Stimulated activated effector memory CD8-positive, alpha-beta T cell treated with anti-CD3 and anti-CD28 coated beads, Interleukin-12 subunit alpha, Interleukin-12 subunit beta, amount 100 ng/mL, for 72 hours (primary cell): ENCODE data around the gene CDYL.

ENCODE experiments used
- ATAC-seq: fragments of 150-1000 bp; cut with Tn5 transposase; 2 replicates; pipeline ENCODE4 v1.10.0; 2021
- DNase-seq, 2 donors: peaks; one replicate each; pipeline ENCODE4 v3.0.0; 2021 to 2022; ENCODE audit warnings: low spot score in 2 of 2
- H3K27ac Mint-ChIP-seq: one replicate; pipeline ENCODE4 v1.8.0; 2022; ENCODE audit warnings: mild to moderate bottlenecking, mixed read lengths
- H3K36me3 Mint-ChIP-seq: one replicate; pipeline ENCODE4 v1.8.0; 2022; ENCODE audit warnings: mild to moderate bottlenecking, mixed read lengths
- H3K4me1 Mint-ChIP-seq: one replicate; pipeline ENCODE4 v1.8.0; 2022; ENCODE audit warnings: mixed read lengths
- H3K4me3 Mint-ChIP-seq: one replicate; pipeline ENCODE4 v1.8.0; 2022; ENCODE audit warnings: mild to moderate bottlenecking, mixed read lengths
- H3K9me3 Mint-ChIP-seq: one replicate; pipeline ENCODE4 v1.8.0; 2022; ENCODE audit warnings: mixed read lengths

CDYL gene

GRCh38 chr6:4806337-4806725, 30.1 kb downstream of the CDYL start:
- peaks cover 3% of the 10 kb centered on the region for H3K9me3 Mint-ChIP-seq

DNA sequence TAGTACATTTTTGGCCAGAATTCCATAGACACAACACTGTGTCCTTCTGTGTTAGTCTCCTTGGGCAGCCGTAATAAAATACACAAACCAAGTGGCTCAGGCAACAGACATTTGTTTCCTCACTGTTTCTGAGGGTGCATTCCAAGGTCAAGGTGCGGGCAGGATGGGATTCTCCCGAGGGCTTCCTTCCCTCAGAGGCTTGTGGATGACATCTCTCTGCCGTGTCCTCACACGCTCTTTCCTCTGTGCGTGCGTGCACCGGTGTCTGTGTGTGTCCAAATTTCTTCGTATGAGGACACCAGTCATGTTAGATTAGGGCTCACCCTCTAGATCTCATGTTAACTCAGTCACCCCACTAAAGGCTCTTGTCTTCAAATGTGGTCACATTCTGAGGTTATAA, 30.6 kb downstream of the CDYL start:
- Mint-ChIP-seq H3K9me3 (peaks cover 3% of the 10 kb centered on the region), H3K4me1 (peaks cover 69% of the 10 kb centered on the region), H3K27ac (no peak overlapping the region), H3K4me3 (no peak overlapping the region), H3K36me3 (peaks cover 5% of the 10 kb centered on the region)
- DNase-seq = no peak
- ATAC-seq = no peak

More at GRCh38 chr6:4806337-4806725, 30.1 kb downstream of the CDYL start:
- Mint-ChIP-seq H3K27ac (no peak overlapping the region), H3K36me3 (peaks cover 5% of the 10 kb centered on the region), H3K4me3 (no peak overlapping the region), H3K4me1 (peaks cover 71% of the 10 kb centered on the region)
- DNase-seq (no peak), ATAC-seq (no peak)

GRCh38 chr6:4808396-4808795, 32.2 kb downstream of the CDYL start:
- DNase-seq (no peak), ATAC-seq (no peak)
- Mint-ChIP-seq H3K4me1 (peaks cover 69% of the 10 kb centered on the region), H3K4me3 (no peak overlapping the region), H3K9me3 (peaks cover 3% of the 10 kb centered on the region), H3K36me3 (peaks cover 5% of the 10 kb centered on the region), H3K27ac (no peak overlapping the region)

- ATAC-seq = peak; percentile 93
These were observed 34.1 kb downstream of the CDYL start for GRCh38 chr6:4809999-4810918.

DNA sequence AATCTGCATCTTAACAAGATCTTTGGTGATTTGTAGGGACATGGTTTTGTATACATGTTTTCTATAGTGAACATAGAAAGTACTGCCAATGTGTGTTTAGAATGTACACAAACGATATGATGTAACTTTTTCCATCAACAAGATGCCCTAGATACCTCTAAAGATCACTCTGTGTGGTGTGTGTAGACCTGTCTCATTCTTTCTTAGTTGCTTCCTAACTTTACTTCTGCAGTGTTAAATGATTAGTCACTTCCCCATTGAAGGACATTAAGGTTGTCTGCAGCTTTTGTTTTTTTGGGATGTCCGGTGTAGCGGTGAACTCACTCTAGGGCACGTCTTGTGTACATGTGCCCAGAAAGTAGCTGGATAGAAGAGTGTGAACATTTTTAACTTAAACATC, 35.9 kb downstream of the CDYL start:
- no peak for DNase-seq
- peak; percentile 63 for ATAC-seq
- H3K36me3 Mint-ChIP-seq = no peaks in the 10 kb centered on the region
- H3K4me1 Mint-ChIP-seq = peaks cover 58% of the 10 kb centered on the region
- H3K27ac Mint-ChIP-seq = peak overlapping the region; percentile 10
- H3K4me3 Mint-ChIP-seq = no peak overlapping the region
- H3K9me3 Mint-ChIP-seq = peaks cover 3% of the 10 kb centered on the region

More at GRCh38 chr6:4809999-4810918, 34.1 kb downstream of the CDYL start:
- peaks cover 68% of the 10 kb centered on the region for H3K4me1 Mint-ChIP-seq
- H3K27ac Mint-ChIP-seq = no peak overlapping the region
- DNase-seq = no peak
- H3K4me3 Mint-ChIP-seq = no peak overlapping the region
- H3K9me3 Mint-ChIP-seq = peaks cover 3% of the 10 kb centered on the region
- H3K36me3 Mint-ChIP-seq = no peaks in the 10 kb centered on the region

DNA sequence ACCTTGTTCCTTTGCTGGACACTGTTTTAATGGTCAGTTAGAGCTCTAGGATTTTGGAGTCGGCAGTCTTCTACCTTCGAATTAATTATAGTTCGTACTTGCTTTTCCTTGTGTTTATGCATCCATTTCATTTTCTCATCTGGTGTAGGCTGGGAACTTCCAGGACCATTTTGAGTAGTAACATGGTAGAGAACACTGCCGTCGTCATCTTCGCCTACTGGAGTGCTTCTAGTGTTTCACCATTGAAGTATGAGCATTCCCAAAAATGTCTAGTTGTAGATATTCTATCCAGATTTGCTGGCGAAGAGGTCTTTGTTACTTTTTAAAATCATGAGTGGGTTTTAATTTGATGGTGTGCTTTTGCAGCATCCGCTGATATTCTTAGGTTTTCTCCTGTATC, 36.9 kb downstream of the CDYL start:
- DNase-seq (no peak), ATAC-seq (no peak)
- H3K4me3 Mint-ChIP-seq = no peak overlapping the region
- no peak overlapping the region for H3K27ac Mint-ChIP-seq
- H3K36me3 Mint-ChIP-seq = no peaks in the 10 kb centered on the region
- H3K9me3 Mint-ChIP-seq = peaks cover 3% of the 10 kb centered on the region
- H3K4me1 Mint-ChIP-seq = peaks cover 59% of the 10 kb centered on the region

DNA sequence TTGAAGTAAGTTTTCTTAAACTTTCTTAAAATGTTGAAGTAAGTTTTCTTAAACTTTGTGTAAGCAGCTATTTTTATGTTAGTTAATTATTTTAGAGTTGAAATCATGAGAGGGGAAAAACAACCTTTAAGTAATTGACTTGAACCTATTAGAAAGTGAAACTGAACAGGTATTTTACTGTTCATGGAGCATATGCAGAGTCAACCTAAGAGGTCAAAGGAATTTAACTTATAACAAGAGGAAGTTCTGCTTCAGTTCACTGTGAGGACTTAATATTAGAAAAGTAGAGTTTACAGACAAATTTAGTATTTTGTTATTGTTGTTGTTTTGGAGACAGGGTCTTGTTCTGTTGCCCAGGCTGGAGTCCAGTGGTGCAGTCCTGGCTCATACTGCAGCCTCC, 38.0 kb downstream of the CDYL start:
- Mint-ChIP-seq H3K36me3 (no peaks in the 10 kb centered on the region), H3K9me3 (peaks cover 3% of the 10 kb centered on the region), H3K27ac (no peak overlapping the region), H3K4me3 (no peak overlapping the region), H3K4me1 (peaks cover 70% of the 10 kb centered on the region)
- ATAC-seq (no peak), DNase-seq (no peak)

DNA sequence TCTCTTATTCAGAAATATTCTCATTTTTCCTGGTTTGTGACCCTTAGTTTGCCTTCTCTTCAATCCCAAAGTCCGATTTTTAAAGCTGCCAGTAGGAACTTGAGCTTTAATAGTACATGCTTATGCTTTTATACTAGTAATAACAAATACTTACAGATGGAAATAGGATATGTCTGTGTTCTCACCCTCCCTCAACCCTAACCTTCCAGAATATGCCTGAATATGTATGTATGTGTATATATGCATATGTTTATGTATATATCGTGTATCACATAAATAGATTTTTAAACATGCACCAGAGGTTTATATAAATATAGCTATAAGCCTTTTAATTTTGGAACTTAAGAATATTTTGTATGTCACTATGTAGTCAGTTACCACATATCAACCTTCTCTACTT, 38.8 kb downstream of the CDYL start:
- Mint-ChIP-seq H3K36me3 (no peaks in the 10 kb centered on the region), H3K4me3 (no peak overlapping the region), H3K27ac (no peak overlapping the region), H3K4me1 (peaks cover 74% of the 10 kb centered on the region), H3K9me3 (peaks cover 1% of the 10 kb centered on the region)
- ATAC-seq (no peak), DNase-seq (no peak)

DNA sequence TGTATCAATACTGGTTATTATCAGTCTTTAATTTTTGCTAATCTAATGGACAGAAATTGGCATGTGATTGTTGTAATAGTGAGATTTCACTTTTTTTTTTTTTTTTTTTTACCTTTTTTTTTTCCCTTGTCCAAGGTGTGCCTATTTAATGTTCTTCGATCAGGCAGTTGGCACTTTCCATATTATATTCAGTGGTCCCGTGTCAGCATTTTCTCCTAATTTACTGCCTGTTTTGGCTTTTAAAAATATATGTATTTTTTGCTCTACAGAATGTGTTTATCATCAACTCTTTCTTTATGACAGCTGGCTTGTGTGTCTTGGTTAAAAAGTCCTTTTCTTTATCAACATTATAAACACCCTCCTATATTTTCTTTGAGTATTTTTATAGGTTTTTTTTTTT, 39.4 kb downstream of the CDYL start:
- H3K4me3 Mint-ChIP-seq = no peak overlapping the region
- DNase-seq = no peak
- H3K27ac Mint-ChIP-seq = no peak overlapping the region
- H3K36me3 Mint-ChIP-seq = no peaks in the 10 kb centered on the region
- H3K9me3 Mint-ChIP-seq = no peaks in the 10 kb centered on the region
- H3K4me1 Mint-ChIP-seq = peaks cover 74% of the 10 kb centered on the region
- no peak for ATAC-seq

DNA sequence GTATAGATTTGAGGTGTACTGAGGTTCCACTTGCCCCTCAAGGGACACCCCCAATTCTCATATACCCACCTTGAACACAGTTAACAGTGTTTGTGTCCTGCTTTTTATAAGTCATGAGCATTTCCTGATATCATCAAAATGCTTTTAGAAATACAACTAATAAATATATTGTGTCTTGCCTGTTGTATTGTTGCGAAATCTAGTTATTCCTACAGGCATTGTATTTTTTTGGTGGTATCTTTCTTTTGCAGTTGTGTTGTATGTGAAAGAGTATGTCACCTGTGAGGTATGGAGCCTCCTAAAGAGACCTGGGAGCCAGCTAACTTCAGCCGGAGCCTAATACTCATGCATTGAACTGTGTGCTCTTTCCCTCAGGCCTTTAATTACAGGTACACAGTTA, 40.7 kb downstream of the CDYL start:
- no peak overlapping the region for H3K27ac Mint-ChIP-seq
- H3K4me3 Mint-ChIP-seq = no peak overlapping the region
- DNase-seq (no peak), ATAC-seq (no peak)
- H3K4me1 Mint-ChIP-seq = peaks cover 70% of the 10 kb centered on the region
- no peaks in the 10 kb centered on the region for H3K9me3 Mint-ChIP-seq
- no peaks in the 10 kb centered on the region for H3K36me3 Mint-ChIP-seq

DNA sequence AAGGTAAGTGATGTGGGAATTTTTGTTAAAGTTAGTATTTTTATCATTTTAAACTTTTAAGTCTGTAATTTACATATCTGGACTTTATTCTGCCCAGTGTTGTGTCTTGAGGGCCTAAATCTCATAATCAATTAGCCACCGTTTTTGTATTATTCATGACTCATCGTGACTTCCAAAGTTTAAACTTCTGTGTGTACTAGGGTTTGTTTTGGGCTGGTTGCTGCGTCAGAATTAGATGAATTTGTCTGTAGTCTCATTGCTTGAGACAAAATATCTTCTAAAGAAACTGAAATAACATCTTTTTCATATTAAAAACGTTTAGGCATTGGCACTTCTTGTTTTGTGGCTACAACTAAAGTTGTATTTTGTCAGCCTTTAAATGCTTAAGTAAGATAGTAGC, 41.3 kb downstream of the CDYL start:
- H3K4me1 Mint-ChIP-seq = peaks cover 64% of the 10 kb centered on the region

DNA sequence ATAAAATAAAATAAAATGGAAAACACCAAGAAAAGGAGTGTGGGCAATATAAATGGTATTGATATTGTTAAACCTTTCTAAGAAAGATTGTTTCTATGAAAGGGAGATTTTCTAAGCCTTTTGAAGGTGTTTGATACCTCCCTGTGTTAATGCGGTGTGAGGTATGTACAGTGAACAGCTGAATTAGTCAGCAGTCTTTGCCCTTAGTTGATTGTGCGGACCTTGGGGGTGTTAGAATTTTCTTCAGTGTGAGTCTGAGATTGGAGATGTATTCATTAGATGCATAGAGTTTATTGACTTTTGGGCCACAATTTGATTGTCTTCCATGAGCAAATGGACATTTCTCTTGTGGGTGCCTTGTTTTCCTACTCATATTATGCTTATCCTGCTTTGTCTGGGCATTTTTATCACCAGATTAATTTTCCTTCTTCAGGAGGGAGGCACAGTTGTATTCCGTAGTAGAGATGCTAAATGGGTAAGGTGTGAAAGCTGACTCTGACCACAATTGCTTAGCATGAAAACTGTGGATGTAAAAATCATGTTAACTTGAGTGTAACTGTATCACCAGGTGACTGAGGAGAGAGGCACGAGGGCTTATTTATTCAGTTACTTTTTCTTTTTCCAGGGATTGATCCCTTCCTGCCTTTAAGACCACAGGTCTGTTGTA, 42.2 kb downstream of the CDYL start:
- Mint-ChIP-seq H3K36me3 (no peaks in the 10 kb centered on the region), H3K27ac (no peak overlapping the region), H3K4me1 (peaks cover 55% of the 10 kb centered on the region), H3K4me3 (no peak overlapping the region), H3K9me3 (no peaks in the 10 kb centered on the region)
- ATAC-seq (no peak), DNase-seq (no peak)

More for the DNA sequence above, 41.3 kb downstream of the CDYL start:
- no peaks in the 10 kb centered on the region for H3K36me3 Mint-ChIP-seq
- no peak for DNase-seq
- H3K9me3 Mint-ChIP-seq = no peaks in the 10 kb centered on the region
- no peak overlapping the region for H3K4me3 Mint-ChIP-seq
- ATAC-seq = no peak
- H3K27ac Mint-ChIP-seq = no peak overlapping the region

DNA sequence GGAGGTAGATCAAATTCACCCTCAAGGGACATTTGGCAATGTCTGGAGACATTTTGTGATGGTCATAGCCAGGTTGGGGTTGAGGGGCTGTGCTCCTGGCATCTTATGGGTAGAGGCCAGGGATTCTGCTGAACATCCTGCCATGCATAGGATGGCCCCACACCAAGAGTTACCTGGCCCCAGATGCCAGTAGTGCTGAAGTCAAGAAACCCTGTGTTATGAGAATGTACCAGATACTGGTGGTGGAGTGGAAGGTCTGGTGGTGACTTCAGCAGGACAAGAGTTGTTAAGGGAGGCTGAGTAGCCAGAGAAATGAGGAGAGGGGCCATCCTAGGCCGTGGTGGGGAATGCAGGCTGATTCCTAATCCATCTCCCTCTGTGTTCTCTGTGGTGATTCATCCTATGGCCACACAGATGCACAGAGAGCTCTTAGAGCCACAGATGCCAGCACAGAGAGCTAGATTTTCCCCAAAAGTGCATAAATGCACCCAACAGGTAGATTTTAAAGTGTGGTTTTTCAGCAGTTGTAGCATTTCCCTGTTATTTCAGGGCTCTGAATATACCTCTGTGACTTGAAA, 43.6 kb downstream of the CDYL start:
- Mint-ChIP-seq H3K4me1 (peaks cover 46% of the 10 kb centered on the region), H3K9me3 (no peaks in the 10 kb centered on the region), H3K36me3 (no peaks in the 10 kb centered on the region), H3K27ac (no peak overlapping the region), H3K4me3 (no peak overlapping the region)
- DNase-seq = no peak
- no peak for ATAC-seq

GRCh38 chr6:4820704-4821276, 44.6 kb downstream of the CDYL start:
- DNase-seq (no peak), ATAC-seq (peak; percentile 98)
- Mint-ChIP-seq H3K36me3 (no peaks in the 10 kb centered on the region), H3K4me3 (no peak overlapping the region), H3K27ac (no peak overlapping the region), H3K4me1 (peaks cover 45% of the 10 kb centered on the region), H3K9me3 (no peaks in the 10 kb centered on the region)

DNA sequence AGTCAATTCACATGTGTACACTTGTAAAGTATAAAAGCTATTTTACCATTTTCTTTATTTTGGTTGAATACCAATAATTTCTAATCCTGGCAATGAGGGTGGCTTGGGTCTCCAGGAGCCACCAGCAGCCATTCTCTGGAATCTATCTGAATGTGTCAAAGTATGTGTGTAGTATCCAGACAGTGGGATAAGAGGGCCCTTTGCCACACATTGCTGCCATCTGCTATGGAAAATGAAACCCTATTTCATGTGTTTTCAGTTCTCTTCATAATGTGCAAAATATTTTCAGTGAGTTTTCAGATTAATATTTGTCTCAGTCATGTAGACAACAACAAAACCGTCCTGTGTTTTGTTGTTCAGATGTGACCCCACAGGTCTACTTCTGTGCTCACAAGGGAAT, 46.3 kb downstream of the CDYL start:
- DNase-seq (no peak), ATAC-seq (no peak)
- H3K4me3 Mint-ChIP-seq = no peak overlapping the region
- peaks cover 14% of the 10 kb centered on the region for H3K9me3 Mint-ChIP-seq
- H3K4me1 Mint-ChIP-seq = peaks cover 47% of the 10 kb centered on the region
- H3K27ac Mint-ChIP-seq = no peak overlapping the region
- no peaks in the 10 kb centered on the region for H3K36me3 Mint-ChIP-seq
